GM18502 (cell line): Measurements from ENCODE around the gene CAMKMT.
A peak's percentile ranks its signal among the peaks of the same experiment; 100 is the strongest.

Source experiments
- ATAC-seq: cut with Tn5 transposase; IDR thresholded peaks from one replicate; pipeline ENCODE4 v1.9.1; 2021; ENCODE audit warnings: mild to moderate bottlenecking; ENCODE audit not compliant: unreplicated experiment, poor library complexity

Gene CAMKMT

GRCh38 chr2:44753552-44754285, 392.0 kb downstream of the CAMKMT start:
- ATAC-seq = peak; percentile 87

GRCh38 chr2:44758591-44758990, 396.8 kb downstream of the CAMKMT start:
- ATAC-seq = no peak

- no peak for ATAC-seq
These were observed 398.1 kb downstream of the CAMKMT start for GRCh38 chr2:44759823-44760222.

GRCh38 chr2:44763275-44763782, 401.6 kb downstream of the CAMKMT start:
- ATAC-seq = no peak

GRCh38 chr2:44766220-44766619, 404.5 kb downstream of the CAMKMT start:
- no peak for ATAC-seq

GRCh38 chr2:44766777-44767176, 405.0 kb downstream of the CAMKMT start:
- ATAC-seq = no peak

- ATAC-seq = no peak
These were observed 405.9 kb downstream of the CAMKMT start for GRCh38 chr2:44767691-44768090.

- ATAC-seq = no peak
These were observed 406.9 kb downstream of the CAMKMT start for GRCh38 chr2:44768438-44769236.

- no peak for ATAC-seq
These were observed 407.7 kb downstream of the CAMKMT start for GRCh38 chr2:44769349-44770011.

- no peak for ATAC-seq
These were observed 408.8 kb downstream of the CAMKMT start for GRCh38 chr2:44770221-44771195.

GRCh38 chr2:44771522-44771921, 409.8 kb downstream of the CAMKMT start:
- ATAC-seq = no peak

- ATAC-seq = no peak
These were observed 410.4 kb downstream of the CAMKMT start for GRCh38 chr2:44772131-44772530.

- ATAC-seq = no peak
These were observed 411.1 kb downstream of the CAMKMT start for GRCh38 chr2:44772669-44773378.

GRCh38 chr2:44774826-44775492, 413.2 kb downstream of the CAMKMT start:
- ATAC-seq = no peak

GRCh38 chr2:44777036-44777435, 415.3 kb downstream of the CAMKMT start:
- ATAC-seq = no peak

- no peak for ATAC-seq
These were observed 415.8 kb downstream of the CAMKMT start for GRCh38 chr2:44777537-44777936.

- ATAC-seq = peak; percentile 44
These were observed 416.5 kb downstream of the CAMKMT start for GRCh38 chr2:44778221-44778654.

- peak; percentile 96 for ATAC-seq
These were observed 417.1 kb downstream of the CAMKMT start for GRCh38 chr2:44778671-44779476.
